ENCODE measurements around the gene PAIP2B.
"Not testable (repeated sequence)": the region's sequence is repeated elsewhere in the genome, so short reads cannot be mapped to it uniquely, and the experiment has no call there.

Gene PAIP2B

GRCh38 chr2:71226965-71227560, at the start of gene PAIP2B:
PAIP2B (minus strand) TSS chr2:71227103; CDS start chr2:71202589, 24,514 bp downstream.
- peak; percentile 98 to 100 (median 99) for DNase-seq

- no peak for DNase-seq
Measured at GRCh38 chr2:71275939-71276310, 49.0 kb upstream of the PAIP2B start.

GRCh38 chr2:71269511-71270090, 42.7 kb upstream of the PAIP2B start:
- DNase-seq, result no peak

GRCh38 chr2:71263386-71263785, 36.5 kb upstream of the PAIP2B start:
- DNase-seq, result no peak

- no peak for DNase-seq
Measured at GRCh38 chr2:71261534-71261933, 34.6 kb upstream of the PAIP2B start.

- no peak for DNase-seq
Measured at GRCh38 chr2:71256421-71256820, 29.5 kb upstream of the PAIP2B start.

- no peak for DNase-seq
Measured at GRCh38 chr2:71254776-71255175, 27.9 kb upstream of the PAIP2B start.

- no peak for DNase-seq
Measured at GRCh38 chr2:71254078-71254477, 27.2 kb upstream of the PAIP2B start.

GRCh38 chr2:71253476-71253875, 26.6 kb upstream of the PAIP2B start:
- DNase-seq, result no peak

- no peak for DNase-seq
Measured at GRCh38 chr2:71252862-71253261, 26.0 kb upstream of the PAIP2B start.

GRCh38 chr2:71250935-71251334, 24.0 kb upstream of the PAIP2B start:
- no peak for DNase-seq

GRCh38 chr2:71244302-71244660, 17.4 kb upstream of the PAIP2B start:
- no peak for DNase-seq

GRCh38 chr2:71243634-71244301, 16.9 kb upstream of the PAIP2B start:
- no peak for DNase-seq

GRCh38 chr2:71240794-71241193, 13.9 kb upstream of the PAIP2B start:
- DNase-seq, result no peak

GRCh38 chr2:71238089-71238488, 11.2 kb upstream of the PAIP2B start:
- no peak for DNase-seq

- no peak for DNase-seq
Measured at GRCh38 chr2:71235930-71236587, 9.2 kb upstream of the PAIP2B start.

GRCh38 chr2:71233072-71233471, 6.2 kb upstream of the PAIP2B start:
- DNase-seq, result not testable (repeated sequence)

- peak in 2 of 6 experiments; percentile 31 to 41 for DNase-seq
Measured at GRCh38 chr2:71226096-71226964, 573 bp downstream of the PAIP2B start.

GRCh38 chr2:71224935-71225334, 2.0 kb downstream of the PAIP2B start:
- DNase-seq, result no peak

GRCh38 chr2:71224457-71224856, 2.4 kb downstream of the PAIP2B start:
- no peak for DNase-seq

GRCh38 chr2:71223767-71224333, 3.1 kb downstream of the PAIP2B start:
- DNase-seq, result no peak

- no peak for DNase-seq
Measured at GRCh38 chr2:71220743-71221142, 6.2 kb downstream of the PAIP2B start.

GRCh38 chr2:71216501-71216900, 10.4 kb downstream of the PAIP2B start:
- no peak for DNase-seq

All from stimulated activated naive CD4-positive, alpha-beta T cell (primary cell).